ENCODE data around the gene KLC3. TPM values are rescaled to one million over a fixed set of nuclear protein-coding genes. Genes with fewer than 3 reads are reported as not detected.

Gene KLC3
- total RNA-seq, result 0.13 and 0.46 TPM in 2 replicates

DNA sequence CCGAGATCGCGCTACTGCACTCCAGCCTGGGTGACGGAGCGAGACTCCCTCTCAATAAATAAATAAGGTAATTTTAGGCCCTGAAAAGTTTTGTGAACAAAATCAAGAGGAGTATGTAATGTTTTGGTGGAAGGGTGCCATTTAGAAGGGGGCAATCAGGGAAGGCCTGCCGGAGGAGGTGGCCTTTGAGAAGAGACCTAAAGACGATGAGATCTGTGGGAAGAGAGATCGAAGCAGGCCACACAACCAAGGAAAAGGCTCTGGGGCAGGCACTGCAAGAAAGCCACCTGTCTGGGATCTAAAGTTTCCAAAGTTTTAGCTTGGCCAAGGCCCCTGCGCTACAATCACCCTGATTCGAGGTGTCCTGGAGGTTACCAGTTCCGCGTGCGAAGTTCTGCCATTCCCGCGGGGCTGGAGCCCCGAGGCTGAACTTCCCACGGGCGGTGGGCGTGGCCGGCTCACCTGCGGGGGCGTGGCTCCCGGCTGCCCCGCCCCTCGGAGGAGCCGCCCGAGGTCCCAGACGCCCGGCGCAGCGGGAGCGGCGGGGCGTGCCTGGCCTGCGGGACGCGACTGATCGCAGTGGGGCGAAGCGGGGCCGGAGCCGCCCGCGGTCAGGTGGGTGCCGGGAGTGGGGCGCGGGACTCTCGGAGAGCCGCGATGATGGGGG lies at the start of gene KLC3:
Gene KLC3 (plus strand): TSS at position 519 of the 667 bp plus-strand sequence. CDS start 4,792 bp downstream, outside the sequence.

DNA sequence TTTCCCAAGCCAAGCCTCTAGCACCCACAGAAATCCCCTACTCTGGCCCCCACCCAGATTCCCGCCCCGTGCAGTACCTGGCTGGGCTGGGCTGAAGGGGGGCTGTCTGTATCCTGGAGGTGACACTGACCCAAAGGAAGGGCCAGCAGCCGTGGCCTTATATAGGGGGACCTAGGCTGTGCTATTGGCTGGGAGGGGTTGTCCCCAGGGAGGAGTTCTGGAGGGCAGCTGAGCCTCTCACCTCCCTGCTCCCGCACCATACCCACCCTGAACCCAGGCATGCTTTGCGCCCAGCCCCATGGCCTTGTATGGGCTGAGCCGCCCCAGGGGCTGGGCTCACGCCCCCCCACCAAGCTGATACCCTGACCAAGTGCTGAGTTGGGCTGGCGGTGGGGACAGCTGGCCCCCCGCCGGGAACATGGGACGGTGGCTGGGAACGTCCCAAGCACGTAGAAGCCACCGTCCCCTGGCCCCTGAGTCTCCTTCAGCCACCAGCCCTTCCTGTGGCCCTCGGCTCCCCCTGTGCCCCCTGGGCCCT lies 17.7 kb upstream of the KLC3 start, which contains the start of gene CKM:
Gene CKM (minus strand): TSS at position 132 of the 538 bp plus-strand sequence. CDS start 3,162 bp downstream, outside the sequence.

DNA sequence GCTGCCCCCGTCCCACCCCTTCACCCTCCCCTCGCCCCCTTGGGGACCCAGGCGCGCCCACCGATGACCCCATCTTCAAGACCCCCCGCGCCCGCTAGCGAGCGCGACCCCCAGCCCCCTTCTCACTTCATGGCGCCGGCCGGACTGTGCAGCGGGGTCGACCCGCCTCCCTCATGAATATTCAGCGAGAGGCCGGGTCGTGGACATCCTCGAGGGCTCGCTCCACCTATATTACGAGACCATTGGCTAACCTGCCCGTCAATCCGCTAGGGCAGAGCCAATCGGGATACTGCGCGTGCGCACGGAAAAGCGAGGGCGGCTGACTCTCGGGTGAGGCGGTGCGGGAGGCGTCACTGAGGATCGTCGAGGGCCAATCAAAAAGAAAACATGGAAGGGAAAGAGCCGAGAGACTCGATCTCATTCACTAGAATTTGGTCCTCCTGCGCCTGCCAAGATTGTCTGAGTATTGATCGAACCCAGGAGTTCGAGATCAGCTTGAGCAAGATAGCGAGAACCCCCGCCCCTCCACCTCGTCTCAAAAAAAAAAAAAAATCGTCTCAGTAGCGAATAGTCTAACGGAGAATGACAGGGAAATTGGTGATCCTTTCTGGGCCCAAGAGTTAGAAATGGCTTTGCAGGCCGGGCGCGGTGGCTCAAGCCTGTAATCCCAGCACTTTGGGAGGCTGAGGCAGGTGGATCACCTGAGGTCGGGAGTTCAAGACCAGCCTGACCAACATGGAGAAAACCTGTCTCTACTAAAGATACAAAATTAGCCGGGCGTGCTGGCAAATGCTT lies 30.1 kb downstream of the KLC3 start, which contains the start of gene ERCC2:
Gene ERCC2 (minus strand): TSS at position 164 of the 795 bp plus-strand sequence. CDS start 33 bp downstream, at position 131.

Other genes starting within 250 kb of the KLC3 start
- gene PPP1R37, start 247.6 kb upstream of the KLC3 start, total RNA-seq, result 28.2 and 30.7 TPM in 2 replicates
- gene NKPD1, start 179.8 kb upstream of the KLC3 start, total RNA-seq, result 0.07 and 0.26 TPM in 2 replicates
- gene TRAPPC6A, start 162.5 kb upstream of the KLC3 start, total RNA-seq, result 4.7 and 5.6 TPM in 2 replicates
- gene BLOC1S3, start 162.0 kb upstream of the KLC3 start, total RNA-seq, result 4.4 and 5.9 TPM in 2 replicates
- gene EXOC3L2, start 95.3 kb upstream of the KLC3 start, total RNA-seq, result 0.10 and 0.13 TPM in 2 replicates
- 19.9 and 35.3 TPM in 2 replicates for gene MARK4, start 89.5 kb upstream of the KLC3 start, total RNA-seq
- gene CKM, start 17.9 kb upstream of the KLC3 start, total RNA-seq, result not detected in 2 replicates
- gene ERCC2, start 29.8 kb downstream of the KLC3 start, total RNA-seq, result 30.2 and 36.2 TPM in 2 replicates
- 13.9 and 25.5 TPM in 2 replicates for gene PPP1R13L, start 64.3 kb downstream of the KLC3 start, total RNA-seq
- gene POLR1G, start 65.9 kb downstream of the KLC3 start, total RNA-seq, result 9.1 and 16.3 TPM in 2 replicates
- gene ERCC1, start 83.2 kb downstream of the KLC3 start, total RNA-seq, result 67.9 and 74.2 TPM in 2 replicates
- gene FOSB, start 127.2 kb downstream of the KLC3 start, total RNA-seq, result 5.7 and 7.2 TPM in 2 replicates
- gene RTN2, start 156.3 kb downstream of the KLC3 start, total RNA-seq, result 5.6 and 8.0 TPM in 2 replicates
- 1.0 and 1.6 TPM in 2 replicates for gene PPM1N, start 157.7 kb downstream of the KLC3 start, total RNA-seq
- gene VASP, start 166.7 kb downstream of the KLC3 start, total RNA-seq, result 47.6 and 61.4 TPM in 2 replicates
- 7.0 and 10.4 TPM in 2 replicates for gene OPA3, start 244.1 kb downstream of the KLC3 start, total RNA-seq